ENCODE measurements around the gene FUT2.

The FUT2 gene

GRCh38 chr19:48726556-48726955, 30.8 kb downstream of the FUT2 start:
- peak; percentile 73 for DNase-seq (ENCODE audit: low spot score)

- no peak for DNase-seq (ENCODE audit: low spot score)
Observed at GRCh38 chr19:48728911-48729664, 33.3 kb downstream of the FUT2 start.

- DNase-seq (ENCODE audit: low spot score): no peak
Observed at GRCh38 chr19:48731452-48731851, 35.7 kb downstream of the FUT2 start.

- DNase-seq (ENCODE audit: low spot score): no peak
Observed at GRCh38 chr19:48734625-48735024, 38.9 kb downstream of the FUT2 start.

GRCh38 chr19:48735031-48735615, 39.4 kb downstream of the FUT2 start:
- DNase-seq (ENCODE audit: low spot score): no peak

- DNase-seq (ENCODE audit: low spot score): no peak
Observed at GRCh38 chr19:48737360-48737998, 41.7 kb downstream of the FUT2 start.

- DNase-seq (ENCODE audit: low spot score): peak; percentile 90
Observed at GRCh38 chr19:48738557-48739403, 43.0 kb downstream of the FUT2 start.

GRCh38 chr19:48739404-48740163, 43.8 kb downstream of the FUT2 start:
- DNase-seq (ENCODE audit: low spot score): no peak

- DNase-seq (ENCODE audit: low spot score): no peak
Observed at GRCh38 chr19:48740164-48740972, 44.6 kb downstream of the FUT2 start, which contains the start of gene RASIP1. RASIP1 (minus strand) TSS chr19:48740610; CDS start chr19:48740282, 328 bp downstream.

GRCh38 chr19:48741129-48741999, 45.6 kb downstream of the FUT2 start:
- DNase-seq (ENCODE audit: low spot score): no peak

GRCh38 chr19:48742096-48742495, 46.3 kb downstream of the FUT2 start:
- DNase-seq (ENCODE audit: low spot score): no peak

GRCh38 chr19:48745208-48745995, 49.6 kb downstream of the FUT2 start:
- peak; percentile 80 for DNase-seq (ENCODE audit: low spot score)

GRCh38 chr19:48746110-48746509, 50.3 kb downstream of the FUT2 start:
- DNase-seq (ENCODE audit: low spot score): no peak

GRCh38 chr19:48746738-48747575, 51.2 kb downstream of the FUT2 start, which contains the start of gene IZUMO1:
IZUMO1 (minus strand) TSS chr19:48746909; CDS start chr19:48745859, 1,050 bp downstream.
- no peak for DNase-seq (ENCODE audit: low spot score)

- DNase-seq (ENCODE audit: low spot score): no peak
Observed at GRCh38 chr19:48749571-48750198, 53.9 kb downstream of the FUT2 start.

GRCh38 chr19:48750351-48750750, 54.6 kb downstream of the FUT2 start:
- no peak for DNase-seq (ENCODE audit: low spot score)

Measured in RKO (cell line).